Stimulated activated CD4-positive, alpha-beta T cell treated with anti-CD3 and anti-CD28 coated beads, Interleukin-2, amount 100 ng/mL, for 24 hours (primary cell): ENCODE results near the gene AMZ2.
"Not testable (repeated sequence)": the region's sequence is repeated elsewhere in the genome, so short reads cannot be mapped to it uniquely, and the experiment has no call there.

Experiments used
- DNase-seq, 2 donors: peaks; one replicate each; pipeline ENCODE4 v3.0.0-alpha.2; 2020

The AMZ2 gene

GRCh38 chr17:68247445-68248198, at the start of gene AMZ2:
TSS of gene AMZ2 (plus strand) at chr17:68248043. CDS start at chr17:68250188, 2,145 bp downstream.
- peak; percentile 98 for DNase-seq

- peak; percentile 46 to 63 for DNase-seq
Observed at GRCh38 chr17:68198931-68199836, 48.7 kb upstream of the AMZ2 start.

GRCh38 chr17:68199837-68200688, 47.8 kb upstream of the AMZ2 start:
- peak in 1 of 2 donors; percentile 21 for DNase-seq

GRCh38 chr17:68200689-68201417, 47.0 kb upstream of the AMZ2 start:
- peak; percentile 82 to 83 for DNase-seq

- DNase-seq: not testable (repeated sequence)
Observed at GRCh38 chr17:68201418-68201771, 46.4 kb upstream of the AMZ2 start.

GRCh38 chr17:68202321-68202720, 45.5 kb upstream of the AMZ2 start:
- DNase-seq: not testable (repeated sequence)

- DNase-seq: peak in 1 of 2 donors; percentile 37
Observed at GRCh38 chr17:68204736-68205135, 43.1 kb upstream of the AMZ2 start.

- DNase-seq: peak; percentile 94 to 95
Observed at GRCh38 chr17:68205251-68205807, 42.5 kb upstream of the AMZ2 start.

GRCh38 chr17:68205808-68206720, 41.8 kb upstream of the AMZ2 start:
- DNase-seq: no peak

GRCh38 chr17:68207651-68208253, 40.1 kb upstream of the AMZ2 start:
- no peak for DNase-seq

- DNase-seq: not testable (repeated sequence)
Observed at GRCh38 chr17:68208651-68209050, 39.2 kb upstream of the AMZ2 start.

- DNase-seq: not testable (repeated sequence)
Observed at GRCh38 chr17:68209191-68209900, 38.5 kb upstream of the AMZ2 start.

GRCh38 chr17:68210570-68211315, 37.1 kb upstream of the AMZ2 start:
- DNase-seq: no peak

GRCh38 chr17:68213428-68214411, 34.1 kb upstream of the AMZ2 start:
- not testable (repeated sequence) for DNase-seq

- not testable (repeated sequence) for DNase-seq
Observed at GRCh38 chr17:68215453-68215852, 32.4 kb upstream of the AMZ2 start.

GRCh38 chr17:68219429-68219828, 28.4 kb upstream of the AMZ2 start:
- not testable (repeated sequence) for DNase-seq

- not testable (repeated sequence) for DNase-seq
Observed at GRCh38 chr17:68220186-68220585, 27.7 kb upstream of the AMZ2 start.
